Measurements from ENCODE around the gene MAP4K2. TPM values are rescaled to one million over a fixed set of nuclear protein-coding genes. Genes with fewer than 3 reads are reported as not detected.

The MAP4K2 gene
- total and polyA plus RNA-seq, 9 of the 15 experiments (the other 6 are each of a cell fraction or from before 2014, with no cell fraction given), result 0.13 to 14.5 (median 7.3) TPM

DNA sequence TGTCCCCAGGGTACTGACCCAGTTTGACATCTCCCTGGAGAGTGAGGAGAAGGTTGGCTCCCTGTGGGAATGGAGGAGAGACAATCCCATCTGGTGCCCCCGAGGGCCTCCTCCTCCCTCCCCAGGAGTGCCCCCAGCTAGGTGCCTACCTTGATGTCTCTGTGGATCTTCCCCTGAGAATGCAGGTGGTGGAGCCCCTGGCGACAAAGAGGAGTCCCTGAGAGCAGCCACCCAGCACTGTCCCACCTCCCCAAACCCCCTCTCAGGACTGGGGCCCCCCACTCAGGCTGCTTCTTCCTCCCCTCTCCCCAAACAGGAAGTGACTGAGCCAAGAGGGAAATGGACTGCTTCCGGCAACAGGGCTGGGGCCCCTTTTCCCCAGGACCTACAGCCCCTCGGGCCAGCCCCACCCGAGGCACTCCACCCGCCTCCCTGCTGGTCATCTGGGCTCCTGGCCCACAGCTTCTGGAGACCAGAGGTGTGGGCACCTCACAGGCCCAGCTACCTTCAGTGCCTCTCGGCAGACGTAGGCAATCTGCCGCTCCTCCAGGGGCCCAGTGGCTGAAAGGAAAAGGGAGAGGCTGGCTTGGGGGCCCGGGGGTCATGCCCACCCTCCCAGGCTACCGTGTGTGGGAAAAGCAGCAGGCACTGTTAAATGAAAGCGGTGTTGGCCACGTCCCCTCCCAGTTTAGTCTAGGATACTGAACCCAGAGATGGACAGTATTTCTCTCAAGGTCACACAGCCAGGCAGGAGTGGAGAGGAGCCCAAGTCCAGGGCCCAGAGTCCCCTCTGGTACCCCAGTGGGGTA is 1.2 kb downstream of the MAP4K2 start:
- Histone ChIP-seq H3K9me1 (ENCODE audit: control insufficient read depth, insufficient read depth, low read length) (no peaks in the 10 kb centered on the region), H3K4me3 (no peak overlapping the region; the same call in 1 of the 2 replicates), H3K4me2 (ENCODE audit: insufficient read depth, low read length) (peak overlapping the region; percentile 91; the same call in 1 of the 2 replicates), H2AFZ (ENCODE audit: low read depth, low read length) (no peak overlapping the region), H3K27ac (ENCODE audit: extremely low read depth, low read depth, low read length) (no peak overlapping the region), H3K27me3 (ENCODE audit: control insufficient read depth in 2 of 2, insufficient read depth in 2 of 2, low read length in 2 of 2) (no peaks in the 10 kb centered on the region), H3K36me3 (ENCODE audit: control insufficient read depth, insufficient read depth, low read length) (peaks cover 30% of the 10 kb centered on the region; the same call in 2 of the 3 replicates), H3K4me1 (replicated peaks in 1 of 2; ENCODE audit: control insufficient read depth in 2 of 2, insufficient read depth in 2 of 2, low read length in 2 of 2) (peaks cover 30 to 70% of the 10 kb centered on the region in 2 experiments), H4K20me1 (replicated peaks; ENCODE audit: control insufficient read depth, insufficient read depth, low read length) (no peaks in the 10 kb centered on the region), H3K9me3 (replicated peaks; ENCODE audit: control insufficient read depth, insufficient read depth, low read depth, low read length) (no peaks in the 10 kb centered on the region), H3K79me2 (ENCODE audit: control insufficient read depth, insufficient read depth, low read length) (no peaks in the 10 kb centered on the region), H3K9ac (ENCODE audit: insufficient read depth in 1 of 2, low read depth in 2 of 2, low read length in 2 of 2) (peak overlapping the region in 1 of 2 experiments; percentile 85; a peak in 2 of 4 replicates)
- intact Hi-C loops (cut with micrococcal nuclease), result loop anchor here (2.0 to 5.0 kb wide), 2 partner anchors 23 to 41 kb away; partner anchors contain the start of genes CDC42BPG and SF1
- WGBS (ENCODE audit: insufficient coverage, low coverage, missing lambda C conversion rate), result 90% methylated on average over 7 of the region's 13 CpGs
- CTCF ChIA-PET (ENCODE audit: low intra/inter-chr PET ratio), result no interaction called here
- TF ChIP-seq SRSF7 (optimal IDR thresholded peaks at IDR 0.05; ENCODE audit: low read depth, low read length), result no peak
- TF ChIP-seq, protein P1, sequence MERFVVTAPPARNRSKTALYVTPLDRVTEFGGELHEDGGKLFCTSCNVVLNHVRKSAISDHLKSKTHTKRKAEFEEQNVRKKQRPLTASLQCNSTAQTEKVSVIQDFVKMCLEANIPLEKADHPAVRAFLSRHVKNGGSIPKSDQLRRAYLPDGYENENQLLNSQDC (CRISPR knock-in tag; IDR thresholded peaks at IDR 0.05), result no peak
- TF ChIP-seq ZFP36 (IDR thresholded peaks at IDR 0.05; ENCODE audit: low read depth, low read length, partially characterized antibody), result peak; percentile 12
- TF ChIP-seq ZBTB7A (IDR thresholded peaks at IDR 0.05; ENCODE audit: borderline replicate concordance, control insufficient read depth, low read depth, low read length), result 0 out of 2 replicates have a peak, but pooled peaks have one; percentile 9
- TF ChIP-seq TGIF2 (CRISPR knock-in tag; IDR thresholded peaks at IDR 0.05), result peak; percentile 24; the same call in 1 of the 2 replicates
- ATAC-seq (no peak), FAIRE-seq (no peak), DNase-seq (ENCODE audit: extremely low read depth in 1 of 4, low spot score in 3 of 4) (no peak)
- in situ Hi-C loops (cut with MboI), result no loop called here
- no TSS peak for BruUV-seq (replicated peaks)
- POLR2A ChIA-PET, result interaction anchor here (0.7 kb wide), 2 partner anchors 42 to 632 kb away, joined by 3 read pairs; partner anchors contain the start of gene PYGM

Data from K562 (cell line).